ENCODE measurements around the gene SUDS3.

DNA sequence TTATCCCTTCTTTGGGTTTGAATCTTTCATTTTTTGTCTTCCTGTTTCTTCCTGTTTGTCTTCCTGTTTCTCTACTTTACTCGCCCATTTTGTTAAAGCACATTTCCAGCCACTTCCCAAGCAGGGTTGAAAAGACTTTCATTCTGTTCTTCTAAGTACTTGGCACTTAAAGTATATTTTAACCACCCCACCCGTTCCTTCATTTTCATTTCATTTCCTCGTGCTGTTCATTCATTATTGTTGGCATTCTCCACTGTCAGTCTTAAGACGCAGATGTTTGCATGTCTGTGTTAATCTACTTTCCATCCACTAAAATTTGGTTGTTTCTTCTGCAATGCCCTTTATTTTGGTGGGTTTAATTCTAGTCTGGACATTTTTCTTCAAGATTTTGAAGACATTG, 49.0 kb downstream of the SUDS3 start:
- TF ChIP-seq, protein P1, sequence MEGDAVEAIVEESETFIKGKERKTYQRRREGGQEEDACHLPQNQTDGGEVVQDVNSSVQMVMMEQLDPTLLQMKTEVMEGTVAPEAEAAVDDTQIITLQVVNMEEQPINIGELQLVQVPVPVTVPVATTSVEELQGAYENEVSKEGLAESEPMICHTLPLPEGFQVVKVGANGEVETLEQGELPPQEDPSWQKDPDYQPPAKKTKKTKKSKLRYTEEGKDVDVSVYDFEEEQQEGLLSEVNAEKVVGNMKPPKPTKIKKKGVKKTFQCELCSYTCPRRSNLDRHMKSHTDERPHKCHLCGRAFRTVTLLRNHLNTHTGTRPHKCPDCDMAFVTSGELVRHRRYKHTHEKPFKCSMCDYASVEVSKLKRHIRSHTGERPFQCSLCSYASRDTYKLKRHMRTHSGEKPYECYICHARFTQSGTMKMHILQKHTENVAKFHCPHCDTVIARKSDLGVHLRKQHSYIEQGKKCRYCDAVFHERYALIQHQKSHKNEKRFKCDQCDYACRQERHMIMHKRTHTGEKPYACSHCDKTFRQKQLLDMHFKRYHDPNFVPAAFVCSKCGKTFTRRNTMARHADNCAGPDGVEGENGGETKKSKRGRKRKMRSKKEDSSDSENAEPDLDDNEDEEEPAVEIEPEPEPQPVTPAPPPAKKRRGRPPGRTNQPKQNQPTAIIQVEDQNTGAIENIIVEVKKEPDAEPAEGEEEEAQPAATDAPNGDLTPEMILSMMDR (conservative IDR thresholded peaks at IDR 0.05), result no peak
- no peak for TF ChIP-seq ZFX (IDR thresholded peaks at IDR 0.05)

Measured in C4-2B (cell line).